ENCODE measurements around the gene CAMSAP2.
"Not testable (repeated sequence)": the region's sequence is repeated elsewhere in the genome, so short reads cannot be mapped to it uniquely, and the experiment has no call there.

Gene CAMSAP2

DNA sequence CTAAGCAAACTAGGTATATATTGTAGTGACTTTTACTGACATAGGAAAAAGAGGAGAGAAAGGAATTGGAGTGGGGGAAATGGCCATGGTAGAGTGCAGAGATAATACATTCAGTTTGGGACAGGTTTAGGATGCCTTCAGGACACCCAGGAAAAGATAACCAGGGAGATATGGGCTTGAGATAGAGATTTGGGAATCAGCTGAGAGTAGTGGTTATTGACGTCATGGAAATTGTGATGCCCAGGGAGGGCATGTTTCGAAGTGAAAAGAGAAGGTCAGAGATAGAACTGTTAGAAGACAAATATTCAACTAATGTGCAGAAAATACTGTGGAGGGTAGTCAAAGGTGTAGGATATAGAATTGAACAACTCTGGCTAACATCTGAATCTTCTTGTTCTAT, 40.6 kb downstream of the CAMSAP2 start:
- TF ChIP-seq, protein P1, sequence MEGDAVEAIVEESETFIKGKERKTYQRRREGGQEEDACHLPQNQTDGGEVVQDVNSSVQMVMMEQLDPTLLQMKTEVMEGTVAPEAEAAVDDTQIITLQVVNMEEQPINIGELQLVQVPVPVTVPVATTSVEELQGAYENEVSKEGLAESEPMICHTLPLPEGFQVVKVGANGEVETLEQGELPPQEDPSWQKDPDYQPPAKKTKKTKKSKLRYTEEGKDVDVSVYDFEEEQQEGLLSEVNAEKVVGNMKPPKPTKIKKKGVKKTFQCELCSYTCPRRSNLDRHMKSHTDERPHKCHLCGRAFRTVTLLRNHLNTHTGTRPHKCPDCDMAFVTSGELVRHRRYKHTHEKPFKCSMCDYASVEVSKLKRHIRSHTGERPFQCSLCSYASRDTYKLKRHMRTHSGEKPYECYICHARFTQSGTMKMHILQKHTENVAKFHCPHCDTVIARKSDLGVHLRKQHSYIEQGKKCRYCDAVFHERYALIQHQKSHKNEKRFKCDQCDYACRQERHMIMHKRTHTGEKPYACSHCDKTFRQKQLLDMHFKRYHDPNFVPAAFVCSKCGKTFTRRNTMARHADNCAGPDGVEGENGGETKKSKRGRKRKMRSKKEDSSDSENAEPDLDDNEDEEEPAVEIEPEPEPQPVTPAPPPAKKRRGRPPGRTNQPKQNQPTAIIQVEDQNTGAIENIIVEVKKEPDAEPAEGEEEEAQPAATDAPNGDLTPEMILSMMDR (IDR thresholded peaks at IDR 0.05; ENCODE audit: insufficient read depth, low read depth, low read length, missing control alignments), result no peak
- no peak for DNase-seq (ENCODE audit: low read depth)

DNA sequence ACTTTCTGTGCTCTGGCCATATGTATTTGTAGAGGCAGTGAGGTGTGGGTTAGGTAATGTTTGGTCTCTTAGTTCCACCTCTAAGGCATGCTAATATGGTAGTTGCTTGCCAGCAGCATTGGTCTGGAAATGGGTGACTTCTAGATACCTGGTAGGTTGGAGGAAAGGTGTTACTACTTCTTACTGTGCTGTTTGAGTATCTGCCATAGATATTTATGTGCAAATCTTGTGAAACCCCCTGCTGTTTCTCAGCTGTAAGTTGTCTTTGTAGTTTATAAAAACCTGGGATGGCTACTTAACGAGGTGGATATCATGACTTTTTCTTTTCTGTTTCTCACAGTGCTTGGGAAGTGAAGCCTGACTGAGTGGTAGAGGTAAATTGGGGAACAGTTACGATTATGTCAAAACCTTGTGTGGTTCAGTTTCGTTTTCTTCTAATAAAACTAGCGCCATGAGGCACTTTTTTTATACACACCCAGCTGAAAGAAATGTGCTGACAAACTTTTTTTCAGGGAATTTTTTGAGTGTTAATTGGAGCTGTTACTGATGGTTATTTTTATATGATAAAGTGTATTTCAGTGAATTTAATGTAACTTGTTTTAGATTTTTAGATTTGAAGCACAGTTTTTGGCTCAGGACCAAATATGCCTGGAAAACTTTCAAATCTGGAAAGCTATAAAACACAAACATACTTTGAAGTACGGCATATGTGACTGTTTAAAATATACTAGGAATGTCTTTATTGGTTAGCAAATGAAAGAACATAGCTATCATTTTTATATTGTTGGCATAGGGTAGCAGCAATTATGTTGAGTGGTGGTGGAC, 42.1 kb downstream of the CAMSAP2 start:
- DNase-seq (ENCODE audit: low read depth), result no peak
- no peak overlapping the region for H3K4me3 ChIP-seq (ENCODE audit: low read length)
- TF ChIP-seq, protein P1 (IDR thresholded peaks at IDR 0.05; ENCODE audit: insufficient read depth, low read depth, low read length, missing control alignments), result no peak

More for the DNA sequence above, 40.6 kb downstream of the CAMSAP2 start:
- no peak overlapping the region for H3K4me3 ChIP-seq (ENCODE audit: low read length)

DNA sequence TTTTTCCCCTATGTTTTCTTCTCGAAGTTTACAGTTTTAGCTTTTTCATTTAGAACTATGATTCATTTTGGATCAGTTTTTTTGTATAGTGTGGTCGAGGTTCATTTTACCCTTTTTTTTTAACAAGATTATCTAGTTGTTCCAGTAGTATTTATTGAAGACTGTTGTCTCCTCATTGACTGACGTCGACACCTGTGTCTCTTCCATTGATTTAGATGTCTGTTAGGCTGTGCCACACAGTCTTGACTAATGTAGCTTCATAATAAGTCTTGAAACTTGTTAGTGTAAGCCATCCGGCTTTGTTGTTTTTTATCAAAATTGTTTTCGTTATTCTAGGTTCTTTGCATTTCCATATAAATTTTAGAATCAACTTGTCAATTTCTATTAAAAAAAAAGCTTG, 45.2 kb downstream of the CAMSAP2 start:
- H3K4me3 ChIP-seq (ENCODE audit: low read length), result no peak overlapping the region
- TF ChIP-seq, protein P1 (IDR thresholded peaks at IDR 0.05; ENCODE audit: insufficient read depth, low read depth, low read length, missing control alignments), result no peak
- DNase-seq (ENCODE audit: low read depth), result no peak

DNA sequence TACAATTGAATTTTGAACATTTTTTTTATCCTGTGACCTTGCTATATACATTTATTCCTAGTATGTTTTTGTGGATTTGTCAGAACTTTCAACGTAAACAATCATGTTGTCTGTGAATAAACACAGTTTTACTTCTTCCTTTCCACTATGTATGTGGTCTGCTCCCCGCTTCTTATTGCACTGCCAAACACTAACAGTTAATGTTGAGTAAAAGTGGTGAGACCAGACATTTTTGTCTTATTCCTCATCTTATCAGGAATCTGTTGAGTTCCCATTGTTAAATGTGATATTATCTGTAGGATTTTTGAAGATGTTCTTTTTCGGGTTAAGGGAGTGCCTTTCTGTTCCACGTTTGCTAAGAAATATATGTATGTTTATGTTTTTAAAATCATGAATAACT, 45.9 kb downstream of the CAMSAP2 start:
- TF ChIP-seq, protein P1 (IDR thresholded peaks at IDR 0.05; ENCODE audit: insufficient read depth, low read depth, low read length, missing control alignments), result no peak
- no peak overlapping the region for H3K4me3 ChIP-seq (ENCODE audit: low read length)
- no peak for DNase-seq (ENCODE audit: low read depth)

DNA sequence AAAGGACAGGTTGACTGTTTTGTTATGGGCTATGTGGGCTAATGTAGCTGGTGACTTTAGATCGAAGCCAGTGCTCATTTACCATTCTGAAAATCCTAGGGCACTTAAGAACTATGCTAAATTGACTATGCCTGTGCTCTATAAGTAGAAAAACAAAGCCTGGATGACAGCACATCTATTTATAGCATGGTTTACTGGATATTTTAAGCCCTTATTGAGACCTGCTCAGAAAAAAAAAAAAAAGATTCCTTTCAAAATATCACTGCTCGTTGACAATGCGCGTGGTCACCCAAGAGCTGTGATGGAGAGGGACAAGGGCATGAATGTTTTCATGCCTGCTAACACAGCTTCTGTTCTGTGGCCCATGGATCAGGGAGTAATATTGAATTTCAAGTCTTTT, 48.1 kb downstream of the CAMSAP2 start:
- DNase-seq (ENCODE audit: low read depth), result no peak
- no peak overlapping the region for H3K4me3 ChIP-seq (ENCODE audit: low read length)
- TF ChIP-seq, protein P1 (IDR thresholded peaks at IDR 0.05; ENCODE audit: insufficient read depth, low read depth, low read length, missing control alignments), result no peak

DNA sequence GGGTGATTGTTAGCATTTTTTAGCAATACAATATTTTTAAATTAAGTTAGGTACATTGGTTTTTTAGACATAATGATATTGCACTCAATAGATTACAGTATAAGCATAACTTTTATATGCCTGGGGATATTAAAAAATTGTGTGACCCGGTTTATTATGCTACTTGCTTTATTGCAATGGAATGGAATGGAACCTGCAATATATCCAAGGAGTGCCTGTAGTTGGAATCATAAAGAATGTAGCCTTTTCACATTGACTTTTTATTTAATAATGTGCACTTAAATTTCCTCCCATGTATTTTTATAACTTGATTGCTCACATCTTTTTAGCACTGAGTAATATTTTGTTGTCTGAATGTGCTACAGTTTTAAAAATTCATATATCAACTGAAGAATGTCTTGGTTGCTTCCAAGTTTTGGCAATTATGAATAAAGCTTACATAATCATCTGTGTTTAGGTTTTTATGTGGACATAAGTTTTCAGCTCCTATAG, 49.2 kb downstream of the CAMSAP2 start:
- H3K4me3 ChIP-seq (ENCODE audit: low read length), result no peak overlapping the region
- TF ChIP-seq, protein P1 (IDR thresholded peaks at IDR 0.05; ENCODE audit: insufficient read depth, low read depth, low read length, missing control alignments), result no peak
- DNase-seq (ENCODE audit: low read depth), result no peak

DNA sequence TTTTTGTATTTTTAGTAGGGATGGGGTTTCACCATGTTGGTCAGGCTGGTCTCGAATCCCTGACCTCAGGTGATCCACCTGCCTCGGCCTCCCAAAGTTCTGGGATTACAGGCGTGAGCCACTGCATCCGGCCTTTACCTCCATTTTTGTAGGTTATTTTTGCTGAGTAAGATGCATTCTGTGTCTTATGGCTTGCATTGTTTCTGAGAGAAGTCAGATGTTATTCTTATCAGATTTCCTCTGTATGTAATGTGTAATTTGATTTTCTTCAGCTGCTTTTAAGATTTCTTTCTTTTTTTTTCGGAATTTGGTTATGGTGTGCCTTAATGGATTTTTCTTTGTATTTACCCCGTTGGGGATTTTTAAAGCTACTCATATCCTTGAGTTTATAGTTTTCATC, 52.3 kb downstream of the CAMSAP2 start:
- not testable (repeated sequence) for H3K4me3 ChIP-seq (ENCODE audit: low read length); DNase-seq (ENCODE audit: low read depth)
